Neutrophil (primary cell): Measurements from ENCODE around the gene FUT8.

Source experiments
- H3K27ac ChIP-seq: fragments of 200-600 bp; sonication (generic); 2 replicates; pipeline ENCODE4 v1.5.1; 2016; ENCODE audit warnings: mild to moderate bottlenecking, moderate library complexity
- H3K27me3 ChIP-seq: fragments of 200-600 bp; sonication (generic); 2 replicates; pipeline ENCODE4 v1.6.0; 2016; ENCODE audit warnings: mild to moderate bottlenecking
- H3K36me3 ChIP-seq: fragments of 200-600 bp; sonication (generic); 2 replicates; pipeline ENCODE4 v1.5.1; 2017
- H3K4me1 ChIP-seq, 2 experiments: fragments of 200-600 bp in 1 of 2; sonication (generic) in 1 of 2; 1 replicate in 1 of 2; 2 replicates in 1 of 2; pipeline versions ENCODE4 v1.5.1 to v1.6.1; 2013 to 2016; ENCODE audit warnings: low read depth in 1 of 2, low read length in 1 of 2, mild to moderate bottlenecking in 1 of 2, moderate library complexity in 1 of 2; ENCODE audit not compliant: control insufficient read depth in 1 of 2, insufficient read depth in 1 of 2
- H3K4me3 ChIP-seq, 2 experiments: fragments of 200-600 bp in 1 of 2; sonication (generic) in 1 of 2; 1 replicate in 1 of 2; 2 replicates in 1 of 2; pipeline ENCODE4 v1.5.1; 2013 to 2016; ENCODE audit warnings: low read depth in 1 of 2, low read length in 1 of 2, mild to moderate bottlenecking in 1 of 2, moderate library complexity in 1 of 2
- H3K9me3 ChIP-seq: fragments of 200-600 bp; sonication (generic); 2 replicates; pipeline ENCODE4 v1.5.1; 2016
- CTCF ChIP-seq: fragments of 200-600 bp; sonication (generic); IDR thresholded peaks from 2 replicates; pipeline ENCODE4 v1.5.1; 2016; ENCODE audit warnings: antibody characterized with exemption

FUT8 gene

GRCh38 chr14:65771271-65771670, 358.7 kb downstream of the FUT8 start:
- no peak for TF ChIP-seq CTCF
- no peak overlapping the region for H3K27ac ChIP-seq
- H3K4me3 ChIP-seq: no peak overlapping the region
- peaks cover 16% of the 10 kb centered on the region for H3K27me3 ChIP-seq
- no peaks in the 10 kb centered on the region for H3K4me1 ChIP-seq
- no peaks in the 10 kb centered on the region for H3K36me3 ChIP-seq
- H3K9me3 ChIP-seq: no peaks in the 10 kb centered on the region

DNA sequence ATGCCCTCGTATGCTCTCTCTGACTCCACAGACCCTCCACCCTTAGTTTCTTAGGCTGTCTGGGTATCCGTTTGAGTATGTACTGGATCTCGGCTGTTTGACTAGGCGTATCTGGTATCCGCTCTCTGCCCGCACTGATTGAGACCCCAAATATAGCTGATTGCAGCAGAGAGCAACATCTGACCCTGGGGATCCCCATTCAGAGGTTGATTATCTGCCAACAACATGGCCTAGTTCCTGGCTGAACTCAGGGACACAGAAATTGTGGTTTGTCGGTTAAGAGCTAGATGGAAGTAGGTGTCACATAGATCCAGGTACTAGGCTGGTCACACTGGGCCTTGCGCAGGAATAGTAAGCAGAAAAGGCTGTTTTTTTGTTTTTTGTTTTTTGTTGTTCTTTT, 359.9 kb downstream of the FUT8 start:
- H3K4me3 ChIP-seq: no peak overlapping the region
- TF ChIP-seq CTCF: no peak
- no peaks in the 10 kb centered on the region for H3K9me3 ChIP-seq
- no peak overlapping the region for H3K27ac ChIP-seq
- H3K4me1 ChIP-seq: no peaks in the 10 kb centered on the region
- H3K36me3 ChIP-seq: no peaks in the 10 kb centered on the region
- H3K27me3 ChIP-seq: peaks cover 16% of the 10 kb centered on the region

- Histone ChIP-seq H3K36me3 (no peaks in the 10 kb centered on the region), H3K4me3 (no peak overlapping the region), H3K27ac (no peak overlapping the region), H3K4me1 (no peaks in the 10 kb centered on the region), H3K27me3 (peaks cover 16% of the 10 kb centered on the region), H3K9me3 (no peaks in the 10 kb centered on the region)
- no peak for TF ChIP-seq CTCF
These were observed 360.5 kb downstream of the FUT8 start for GRCh38 chr14:65772921-65773574.

DNA sequence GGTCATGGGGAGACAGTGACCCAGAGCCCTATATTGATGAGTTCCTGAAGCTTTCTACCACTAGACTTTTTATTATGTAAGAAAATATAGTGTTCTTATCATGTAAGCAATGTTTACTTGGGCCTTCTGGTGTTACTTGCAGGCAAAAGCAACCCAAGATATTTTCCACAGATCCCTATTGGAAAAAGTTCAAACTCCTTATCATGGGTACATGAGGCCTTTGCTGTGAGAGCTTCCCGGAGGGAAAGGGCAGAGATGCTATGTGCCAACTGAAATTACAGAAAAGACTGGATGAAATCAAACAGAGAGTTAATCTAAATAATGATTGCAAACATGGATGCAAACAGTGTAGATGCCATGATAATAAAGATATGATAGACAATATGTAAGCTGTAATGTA, 361.5 kb downstream of the FUT8 start:
- TF ChIP-seq CTCF: no peak
- H3K27ac ChIP-seq: no peak overlapping the region
- no peaks in the 10 kb centered on the region for H3K4me1 ChIP-seq
- no peaks in the 10 kb centered on the region for H3K9me3 ChIP-seq
- H3K27me3 ChIP-seq: peaks cover 16% of the 10 kb centered on the region
- no peak overlapping the region for H3K4me3 ChIP-seq
- H3K36me3 ChIP-seq: no peaks in the 10 kb centered on the region

DNA sequence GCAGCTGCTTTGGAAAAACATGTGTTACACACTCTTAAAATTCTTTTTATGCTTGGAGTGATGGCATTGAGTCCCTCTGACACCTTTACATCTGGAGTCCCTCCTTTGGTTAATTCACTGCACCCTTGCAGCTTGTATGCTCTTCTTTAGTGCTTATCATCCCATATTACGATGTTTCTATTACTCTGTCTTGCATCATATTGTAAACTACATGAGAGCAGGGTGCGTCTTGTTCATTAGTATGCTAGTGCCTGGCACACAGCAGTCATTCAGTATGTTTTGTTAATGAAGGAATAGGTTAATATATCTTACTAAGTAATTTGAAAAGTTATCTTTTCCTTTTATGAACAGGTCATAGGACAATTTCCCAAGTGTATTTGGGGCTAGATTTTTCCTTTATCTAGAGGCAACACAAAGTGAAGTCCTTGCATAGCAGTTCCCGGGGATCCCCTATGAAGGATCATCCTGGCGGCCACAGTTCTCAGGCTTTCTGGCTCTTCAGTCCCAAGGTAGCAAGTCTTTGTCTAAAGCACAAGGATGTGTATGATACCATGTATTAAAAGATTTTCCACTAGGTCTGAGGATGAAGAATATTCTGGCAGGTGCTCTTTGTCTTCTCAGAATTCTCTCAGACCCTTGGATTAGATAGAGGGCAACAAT, 363.8 kb downstream of the FUT8 start:
- H3K9me3 ChIP-seq: no peaks in the 10 kb centered on the region
- no peaks in the 10 kb centered on the region for H3K4me1 ChIP-seq
- H3K4me3 ChIP-seq: no peak overlapping the region
- TF ChIP-seq CTCF: no peak
- no peaks in the 10 kb centered on the region for H3K36me3 ChIP-seq
- H3K27ac ChIP-seq: no peak overlapping the region
- H3K27me3 ChIP-seq: peaks cover 16% of the 10 kb centered on the region
